Measurements from ENCODE around the gene PLD1. TPM values are rescaled to one million over a fixed set of nuclear protein-coding genes. Genes with fewer than 3 reads are reported as not detected.

The PLD1 gene
- total RNA-seq, 2 donors from 2014 or later = 9.5 to 15.9 TPM

DNA sequence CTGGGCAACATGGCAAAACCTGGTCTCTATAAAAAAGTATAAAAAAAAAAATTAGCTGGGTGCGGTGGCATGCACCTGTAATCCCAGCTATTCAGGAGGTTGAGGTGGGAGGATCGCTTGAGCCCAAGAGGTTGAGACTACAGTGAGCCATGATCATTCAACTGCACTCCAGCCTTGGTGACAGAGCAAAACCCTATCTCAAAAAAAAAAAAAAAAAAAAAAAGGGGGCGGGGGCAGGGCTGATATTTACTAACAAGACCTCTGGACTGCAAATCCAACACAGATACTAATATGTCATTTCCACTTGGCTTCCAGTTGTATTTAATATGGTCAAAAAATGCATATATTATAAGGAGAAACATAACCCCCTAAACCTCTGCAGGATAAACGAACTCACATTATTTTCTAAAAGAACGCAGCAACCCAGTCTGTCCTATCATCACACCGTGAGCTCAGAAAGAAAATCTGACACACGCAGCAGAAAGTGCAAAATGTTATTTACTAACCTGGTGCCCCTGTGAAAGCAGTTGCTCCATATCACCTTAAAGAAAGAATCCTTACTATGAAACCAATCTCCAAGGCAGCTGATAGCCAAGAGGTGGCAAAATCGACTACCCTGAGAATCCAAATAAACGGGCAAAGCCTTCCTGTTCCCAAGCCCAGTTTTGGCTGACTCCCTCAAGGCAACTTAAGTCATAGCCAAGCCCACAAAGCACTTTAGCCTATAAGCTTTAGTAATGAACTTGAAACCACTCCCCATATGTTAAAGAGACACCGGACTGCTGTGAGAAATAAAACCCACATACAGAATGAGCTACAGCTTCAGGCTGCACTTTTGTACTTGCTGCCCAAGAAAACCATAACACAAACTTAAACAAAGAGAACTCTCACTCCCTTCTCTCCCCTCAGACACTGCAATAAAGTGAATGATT lies 39.3 kb downstream of the PLD1 start:
- H3K27ac ChIP-seq (ENCODE audit: low read depth, low read length) = no peak overlapping the region
- peak; percentile 79 for DNase-seq
- no peaks in the 10 kb centered on the region for H3K9me3 Mint-ChIP-seq
- H3K9ac ChIP-seq (ENCODE audit: extremely low read depth, low read length, poor library complexity, severe bottlenecking) = no peak overlapping the region
- H3K4me3 Mint-ChIP-seq = peak overlapping the region; percentile 44
- H3K36me3 ChIP-seq (ENCODE audit: control insufficient read depth, insufficient read depth, low read length) = no peaks in the 10 kb centered on the region
- H3K4me3 ChIP-seq (ENCODE audit: low read length) = peak overlapping the region; percentile 63
- peak overlapping the region; percentile 91 for H3K27ac Mint-ChIP-seq
- no peaks in the 10 kb centered on the region for H3K36me3 Mint-ChIP-seq (ENCODE audit: low read depth)
- peaks cover 10% of the 10 kb centered on the region for H3K4me1 Mint-ChIP-seq
- WGBS, 2 experiments (ENCODE audit: insufficient coverage in 1 of 2, insufficient read length in 1 of 2) = 61 to 74% methylated on average over 8 to 9 of the region's 10 CpGs
- H3K27me3 Mint-ChIP-seq (ENCODE audit: insufficient read depth) = no peaks in the 10 kb centered on the region
- H3K9me3 ChIP-seq (ENCODE audit: control insufficient read depth, low read length) = no peaks in the 10 kb centered on the region
- TF ChIP-seq, protein P1, sequence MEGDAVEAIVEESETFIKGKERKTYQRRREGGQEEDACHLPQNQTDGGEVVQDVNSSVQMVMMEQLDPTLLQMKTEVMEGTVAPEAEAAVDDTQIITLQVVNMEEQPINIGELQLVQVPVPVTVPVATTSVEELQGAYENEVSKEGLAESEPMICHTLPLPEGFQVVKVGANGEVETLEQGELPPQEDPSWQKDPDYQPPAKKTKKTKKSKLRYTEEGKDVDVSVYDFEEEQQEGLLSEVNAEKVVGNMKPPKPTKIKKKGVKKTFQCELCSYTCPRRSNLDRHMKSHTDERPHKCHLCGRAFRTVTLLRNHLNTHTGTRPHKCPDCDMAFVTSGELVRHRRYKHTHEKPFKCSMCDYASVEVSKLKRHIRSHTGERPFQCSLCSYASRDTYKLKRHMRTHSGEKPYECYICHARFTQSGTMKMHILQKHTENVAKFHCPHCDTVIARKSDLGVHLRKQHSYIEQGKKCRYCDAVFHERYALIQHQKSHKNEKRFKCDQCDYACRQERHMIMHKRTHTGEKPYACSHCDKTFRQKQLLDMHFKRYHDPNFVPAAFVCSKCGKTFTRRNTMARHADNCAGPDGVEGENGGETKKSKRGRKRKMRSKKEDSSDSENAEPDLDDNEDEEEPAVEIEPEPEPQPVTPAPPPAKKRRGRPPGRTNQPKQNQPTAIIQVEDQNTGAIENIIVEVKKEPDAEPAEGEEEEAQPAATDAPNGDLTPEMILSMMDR (conservative IDR thresholded peaks at IDR 0.05) = no peak
- H3K4me1 ChIP-seq (ENCODE audit: control insufficient read depth, insufficient read depth, low read length) = no peaks in the 10 kb centered on the region
- no peaks in the 10 kb centered on the region for H3K27me3 ChIP-seq (ENCODE audit: control insufficient read depth, insufficient read depth, low read length, poor library complexity, severe bottlenecking)

DNA sequence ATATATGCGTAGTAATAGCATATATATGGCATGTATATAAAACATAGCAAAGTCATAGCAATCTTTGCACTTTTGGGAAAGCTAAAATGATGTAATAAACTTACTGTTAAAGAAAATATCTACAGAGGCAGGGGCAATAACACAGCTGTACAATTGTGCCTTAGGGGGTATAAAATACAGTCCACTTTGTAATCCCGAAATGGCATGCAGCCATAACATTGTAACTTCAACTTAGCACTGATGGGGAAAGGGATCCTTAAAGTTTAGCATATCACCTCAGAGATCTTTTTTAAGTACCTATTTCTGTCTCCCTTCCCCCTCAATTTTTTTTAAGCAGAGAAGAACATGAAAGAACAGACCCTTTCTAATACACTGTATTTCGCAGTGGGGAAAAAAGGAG lies 40.8 kb downstream of the PLD1 start:
- no peak overlapping the region for H3K27ac Mint-ChIP-seq
- no peaks in the 10 kb centered on the region for H3K36me3 Mint-ChIP-seq (ENCODE audit: low read depth)
- Histone ChIP-seq H3K27me3 (ENCODE audit: control insufficient read depth, insufficient read depth, low read length, poor library complexity, severe bottlenecking) (no peaks in the 10 kb centered on the region), H3K27ac (ENCODE audit: low read depth, low read length) (no peak overlapping the region), H3K4me3 (ENCODE audit: low read length) (no peak overlapping the region), H3K9ac (ENCODE audit: extremely low read depth, low read length, poor library complexity, severe bottlenecking) (no peak overlapping the region), H3K4me1 (ENCODE audit: control insufficient read depth, insufficient read depth, low read length) (no peaks in the 10 kb centered on the region), H3K36me3 (ENCODE audit: control insufficient read depth, insufficient read depth, low read length) (no peaks in the 10 kb centered on the region), H3K9me3 (ENCODE audit: control insufficient read depth, low read length) (no peaks in the 10 kb centered on the region)
- H3K9me3 Mint-ChIP-seq = no peaks in the 10 kb centered on the region
- no peak for DNase-seq
- TF ChIP-seq, protein P1 (conservative IDR thresholded peaks at IDR 0.05) = no peak
- H3K4me1 Mint-ChIP-seq = peaks cover 10% of the 10 kb centered on the region
- WGBS, 2 experiments (ENCODE audit: insufficient coverage in 1 of 2, insufficient read length in 1 of 2) = 93 to 100% methylated on average over 1 to 3 of the region's 3 CpGs
- H3K27me3 Mint-ChIP-seq (ENCODE audit: insufficient read depth) = no peaks in the 10 kb centered on the region
- no peak overlapping the region for H3K4me3 Mint-ChIP-seq

DNA sequence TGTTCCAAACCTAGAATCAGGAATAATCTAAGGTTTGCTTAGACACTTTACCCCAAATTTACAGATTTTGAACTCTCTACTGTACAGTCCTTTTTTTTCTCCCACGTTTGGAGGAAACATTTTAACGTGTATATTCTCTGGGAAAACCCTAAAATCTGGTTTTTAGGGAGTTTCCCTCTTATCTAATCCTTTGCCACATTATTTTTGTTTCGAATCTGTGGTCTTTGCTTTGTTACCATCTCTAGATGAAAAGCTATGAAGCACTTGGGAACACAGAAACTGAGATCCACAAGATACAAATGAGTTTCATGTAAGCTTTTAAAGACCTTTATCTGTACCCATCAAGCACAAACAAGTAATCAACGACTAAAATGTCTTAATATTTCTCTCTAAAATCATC lies 41.3 kb downstream of the PLD1 start:
- no peaks in the 10 kb centered on the region for H3K9me3 ChIP-seq (ENCODE audit: control insufficient read depth, low read length)
- no peaks in the 10 kb centered on the region for H3K27me3 ChIP-seq (ENCODE audit: control insufficient read depth, insufficient read depth, low read length, poor library complexity, severe bottlenecking)
- TF ChIP-seq, protein P1 (conservative IDR thresholded peaks at IDR 0.05) = no peak
- H3K9ac ChIP-seq (ENCODE audit: extremely low read depth, low read length, poor library complexity, severe bottlenecking) = no peak overlapping the region
- H3K4me1 ChIP-seq (ENCODE audit: control insufficient read depth, insufficient read depth, low read length) = no peaks in the 10 kb centered on the region
- Mint-ChIP-seq H3K36me3 (ENCODE audit: low read depth) (no peaks in the 10 kb centered on the region), H3K27ac (no peak overlapping the region), H3K27me3 (ENCODE audit: insufficient read depth) (no peaks in the 10 kb centered on the region), H3K9me3 (no peaks in the 10 kb centered on the region), H3K4me1 (peaks cover 10% of the 10 kb centered on the region), H3K4me3 (no peak overlapping the region)
- H3K27ac ChIP-seq (ENCODE audit: low read depth, low read length) = no peak overlapping the region
- no peaks in the 10 kb centered on the region for H3K36me3 ChIP-seq (ENCODE audit: control insufficient read depth, insufficient read depth, low read length)
- DNase-seq = no peak
- no peak overlapping the region for H3K4me3 ChIP-seq (ENCODE audit: low read length)
- 74 to 97% methylated on average over 3 to 4 of the region's 4 CpGs for WGBS, 2 experiments (ENCODE audit: insufficient coverage in 1 of 2, insufficient read length in 1 of 2)

Measured in endodermal cell (in vitro differentiated cells).